Lower lobe of right lung (tissue), 2 donors: ENCODE data around the gene PAMR1. TPM values are rescaled to one million over a fixed set of nuclear protein-coding genes. Genes with fewer than 3 reads are reported as not detected.

Experiments used
- ATAC-seq, 2 donors: fragments of 200-7000 bp; cut with Tn5 transposase; one replicate each; pipeline ENCODE4 v1.9.1; 2020 to 2022; ENCODE audit warnings: mild to moderate bottlenecking in 2 of 2, moderate library complexity in 2 of 2
- DNase-seq: peaks from one replicate; pipeline ENCODE4 v3.0.0-alpha.2; 2020
- H3K27ac ChIP-seq: fragments of 200-600 bp; one replicate; pipeline ENCODE4 v1.8.0; 2022
- H3K27me3 ChIP-seq: fragments of 200-600 bp; one replicate; pipeline ENCODE4 v1.8.0; 2022; ENCODE audit warnings: low read depth
- H3K36me3 ChIP-seq: fragments of 200-600 bp; one replicate; pipeline ENCODE4 v1.8.0; 2022; ENCODE audit warnings: mild to moderate bottlenecking
- H3K4me1 ChIP-seq: fragments of 200-600 bp; one replicate; pipeline ENCODE4 v1.8.0; 2022
- H3K4me3 ChIP-seq: fragments of 200-600 bp; one replicate; pipeline ENCODE4 v1.8.0; 2022; ENCODE audit warnings: mild to moderate bottlenecking
- H3K9me3 ChIP-seq: fragments of 200-600 bp; one replicate; pipeline ENCODE4 v1.8.0; 2022
- CTCF ChIP-seq: fragments of 200-600 bp; IDR thresholded peaks from one replicate; pipeline ENCODE4 v1.8.0; 2022; ENCODE audit warnings: antibody characterized with exemption, mild to moderate bottlenecking
- intact Hi-C: fragments of 100-400 bp; cut with DNase I; formaldehyde crosslinking; loops from one replicate; pipeline ENCODE4 v1.11.0; 2022
- total RNA-seq: library from RNA; stranded (reverse); fragmentation: NEBNext Ultra II Directional; extraction: Animal tissue kit (Norgen Biotek cat#: 25700); gene quantifications from one replicate; pipeline ENCODE4 v1.2.1, GENCODE V29; 2021
- donor health status: DM: no; HTN: yes; CAD: no; lungs with severe emphysema.

PAMR1 gene
- total RNA-seq, 1 donor from 2014 or later: 5.6 TPM

DNA sequence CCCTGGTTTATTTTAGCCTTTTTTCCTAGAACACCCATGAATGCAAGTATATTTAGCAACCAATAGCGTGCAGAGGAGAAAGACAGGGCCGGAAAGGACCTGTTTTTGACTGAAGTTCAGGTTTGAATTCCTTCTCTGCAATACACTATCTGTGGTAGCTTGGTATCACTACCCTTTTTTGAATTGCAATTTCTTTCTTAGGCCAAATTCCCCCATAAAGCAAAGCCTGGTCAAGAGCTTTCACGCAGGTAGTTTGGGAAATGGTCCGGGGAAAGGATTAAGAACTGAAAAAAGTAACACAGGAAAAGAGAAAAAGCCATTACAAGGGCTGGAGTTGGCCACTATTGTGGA lies 38.8 kb upstream of the PAMR1 start:
- intact Hi-C loops: no loop called here
- H3K27me3 ChIP-seq: no peaks in the 10 kb centered on the region
- ATAC-seq (no peak), DNase-seq (no peak)
- H3K27ac ChIP-seq: no peak overlapping the region
- H3K36me3 ChIP-seq: no peaks in the 10 kb centered on the region
- no peak for TF ChIP-seq CTCF
- no peaks in the 10 kb centered on the region for H3K9me3 ChIP-seq
- H3K4me3 ChIP-seq: no peak overlapping the region
- H3K4me1 ChIP-seq: no peaks in the 10 kb centered on the region

DNA sequence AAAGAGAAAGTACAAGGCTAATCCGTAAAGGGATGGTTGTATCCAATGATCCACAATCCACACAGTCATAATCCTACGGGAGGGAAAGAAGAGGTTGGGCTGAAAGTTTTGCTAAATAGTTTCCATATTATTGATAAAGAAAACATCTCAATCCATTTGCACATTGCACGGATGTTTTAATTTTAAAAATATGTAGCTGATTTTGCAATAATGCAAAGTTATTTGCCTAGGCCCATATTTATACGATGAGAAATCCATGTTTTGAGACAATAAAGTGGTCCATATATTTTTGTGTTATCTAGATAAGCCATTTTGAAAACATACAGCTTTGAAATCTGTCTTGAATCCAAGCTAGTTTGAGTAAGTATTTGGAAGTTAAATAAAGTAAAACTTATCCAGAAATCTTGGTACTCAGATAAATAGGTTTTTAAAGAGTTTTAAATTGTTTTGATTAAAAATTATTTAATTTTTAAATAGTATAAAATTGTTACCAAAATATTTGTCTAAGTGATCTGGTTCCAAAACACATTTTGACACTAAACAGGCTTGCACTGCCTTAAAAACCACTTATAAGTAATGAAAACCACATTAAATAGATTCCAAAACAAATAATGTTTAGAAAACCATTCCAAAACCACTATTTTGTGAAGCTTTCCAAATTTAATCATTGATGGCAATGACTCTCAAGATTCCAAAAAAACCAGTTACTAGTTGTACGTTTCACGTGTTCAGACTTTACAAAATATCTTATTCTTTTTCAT lies 38.2 kb upstream of the PAMR1 start:
- DNase-seq (no peak), ATAC-seq (no peak)
- no peaks in the 10 kb centered on the region for H3K27me3 ChIP-seq
- no peak for TF ChIP-seq CTCF
- no peak overlapping the region for H3K4me3 ChIP-seq
- intact Hi-C loops: no loop called here
- no peaks in the 10 kb centered on the region for H3K4me1 ChIP-seq
- H3K27ac ChIP-seq: no peak overlapping the region
- no peaks in the 10 kb centered on the region for H3K36me3 ChIP-seq
- no peaks in the 10 kb centered on the region for H3K9me3 ChIP-seq

GRCh38 chr11:35559949-35560348 lies 34.5 kb upstream of the PAMR1 start:
- TF ChIP-seq CTCF: no peak
- Histone ChIP-seq H3K4me3 (no peak overlapping the region), H3K9me3 (no peaks in the 10 kb centered on the region), H3K36me3 (no peaks in the 10 kb centered on the region), H3K27ac (no peak overlapping the region), H3K27me3 (no peaks in the 10 kb centered on the region), H3K4me1 (no peaks in the 10 kb centered on the region)
- no peak for DNase-seq
- intact Hi-C loops: no loop called here
- no peak for ATAC-seq

DNA sequence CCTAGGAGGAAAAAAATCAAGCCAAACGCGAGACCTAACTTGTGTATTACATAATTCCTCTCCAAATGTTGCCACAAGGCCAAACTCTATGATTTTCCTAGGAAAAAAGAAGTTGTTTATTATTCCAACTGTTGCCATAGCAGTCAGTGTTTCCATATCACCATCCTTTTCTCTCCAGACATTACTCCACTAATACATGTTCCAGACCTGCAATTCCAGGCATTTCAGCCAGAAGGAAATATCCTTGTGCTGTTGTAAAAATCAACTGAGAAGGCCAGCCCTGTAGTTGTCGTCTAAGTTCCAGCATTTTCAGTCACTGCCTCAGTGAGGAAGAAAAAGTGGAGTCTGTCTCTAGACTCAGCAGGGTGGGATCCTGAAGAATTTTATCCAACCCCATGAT lies 33.1 kb upstream of the PAMR1 start:
- intact Hi-C loops: no loop called here
- Histone ChIP-seq H3K27ac (no peak overlapping the region), H3K36me3 (no peaks in the 10 kb centered on the region), H3K9me3 (no peaks in the 10 kb centered on the region), H3K4me1 (no peaks in the 10 kb centered on the region), H3K27me3 (no peaks in the 10 kb centered on the region), H3K4me3 (no peak overlapping the region)
- ATAC-seq (no peak), DNase-seq (no peak)
- no peak for TF ChIP-seq CTCF

DNA sequence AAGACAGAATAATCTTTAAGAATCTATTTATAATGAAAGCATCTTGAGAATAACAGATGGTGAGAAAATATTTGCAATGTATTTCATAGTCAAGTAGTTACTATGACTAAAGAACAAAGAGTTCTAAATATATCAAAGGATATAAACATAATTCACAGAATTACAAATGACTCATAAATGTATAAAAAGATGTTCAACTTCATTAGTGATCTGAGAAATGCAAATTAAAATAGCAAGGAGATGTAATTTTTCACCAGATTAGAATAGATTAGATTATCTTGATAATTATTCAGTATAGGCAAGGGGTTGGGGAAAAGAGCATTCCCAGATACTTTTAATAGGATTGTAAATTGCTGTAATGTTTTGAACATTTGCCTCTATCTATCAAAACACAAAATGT lies 30.1 kb upstream of the PAMR1 start:
- no peak for ATAC-seq
- no peaks in the 10 kb centered on the region for H3K36me3 ChIP-seq
- intact Hi-C loops: no loop called here

More for the DNA sequence above, 30.1 kb upstream of the PAMR1 start:
- Histone ChIP-seq H3K27me3 (no peaks in the 10 kb centered on the region), H3K27ac (no peak overlapping the region), H3K4me1 (no peaks in the 10 kb centered on the region), H3K4me3 (no peak overlapping the region), H3K9me3 (no peaks in the 10 kb centered on the region)
- no peak for TF ChIP-seq CTCF
- no peak for DNase-seq
